Measurements from ENCODE around the gene CASTOR1. TPM values are rescaled to one million over a fixed set of nuclear protein-coding genes. Genes with fewer than 3 reads are reported as not detected.
A peak's percentile ranks its signal among the peaks of the same experiment; 100 is the strongest.

CASTOR1 gene
- total RNA-seq, 1 donor from 2014 or later, result 55.9 TPM

- Histone ChIP-seq H3K36me3 (peaks cover 0 to 20% of the 10 kb centered on the region in 2 donors), H3K4me1 (peaks cover 12 to 73% of the 10 kb centered on the region in 2 donors), H3K9me3 (no peaks in the 10 kb centered on the region), H3K27ac (peak overlapping the region; percentile 6 to 22), H3K4me3 (no peak overlapping the region), H3K27me3 (no peaks in the 10 kb centered on the region)
- TF ChIP-seq CTCF (IDR thresholded peaks at IDR 0.05), result no peak
- intact Hi-C loops (cut with DNase I), result no loop called here
- no peak for DNase-seq (ENCODE audit: low spot score in 2 of 2)
Observed at GRCh38 chr22:30317778-30318177, 28.5 kb upstream of the CASTOR1 start.

- H3K36me3 ChIP-seq, result peaks cover 0 to 20% of the 10 kb centered on the region in 2 donors
- no peaks in the 10 kb centered on the region for H3K9me3 ChIP-seq
- H3K27me3 ChIP-seq, result no peaks in the 10 kb centered on the region
- peak overlapping the region; percentile 6 to 58 for H3K27ac ChIP-seq
- H3K4me3 ChIP-seq, result no peak overlapping the region
- intact Hi-C loops (cut with DNase I), result no loop called here
- DNase-seq (ENCODE audit: low spot score in 2 of 2), result no peak
- no peak for TF ChIP-seq CTCF (IDR thresholded peaks at IDR 0.05)
- H3K4me1 ChIP-seq, result peaks cover 15 to 75% of the 10 kb centered on the region in 2 donors
Observed at GRCh38 chr22:30315962-30316576, 26.8 kb upstream of the CASTOR1 start.

- no peak for DNase-seq (ENCODE audit: low spot score in 2 of 2)
- intact Hi-C loops (cut with DNase I), result loop anchor here (5.0 kb wide), 1 partner anchor 107 kb away; no protein-coding TSS in a partner anchor
- H3K4me3 ChIP-seq, result no peak overlapping the region
- H3K27me3 ChIP-seq, result no peaks in the 10 kb centered on the region
- no peak for TF ChIP-seq CTCF (IDR thresholded peaks at IDR 0.05)
- H3K4me1 ChIP-seq, result peaks cover 16 to 76% of the 10 kb centered on the region in 2 donors
- peaks cover 0 to 13% of the 10 kb centered on the region in 2 donors for H3K36me3 ChIP-seq
- H3K27ac ChIP-seq, result peak overlapping the region; percentile 0 to 58
- no peaks in the 10 kb centered on the region for H3K9me3 ChIP-seq
Observed at GRCh38 chr22:30314915-30315314, 25.6 kb upstream of the CASTOR1 start.

- peak overlapping the region; percentile 58 to 87 for H3K27ac ChIP-seq
- no peaks in the 10 kb centered on the region for H3K9me3 ChIP-seq
- no peak overlapping the region for H3K4me3 ChIP-seq
- no peak for DNase-seq (ENCODE audit: low spot score in 2 of 2)
- no peak for TF ChIP-seq CTCF (IDR thresholded peaks at IDR 0.05)
- peaks cover 0 to 13% of the 10 kb centered on the region in 2 donors for H3K36me3 ChIP-seq
- H3K27me3 ChIP-seq, result no peaks in the 10 kb centered on the region
- intact Hi-C loops (cut with DNase I), result loop anchor here (5.0 kb wide), 1 partner anchor 109 kb away; no protein-coding TSS in a partner anchor
- peaks cover 22 to 77% of the 10 kb centered on the region in 2 donors for H3K4me1 ChIP-seq
Observed at GRCh38 chr22:30313527-30314363, 24.4 kb upstream of the CASTOR1 start.

DNA sequence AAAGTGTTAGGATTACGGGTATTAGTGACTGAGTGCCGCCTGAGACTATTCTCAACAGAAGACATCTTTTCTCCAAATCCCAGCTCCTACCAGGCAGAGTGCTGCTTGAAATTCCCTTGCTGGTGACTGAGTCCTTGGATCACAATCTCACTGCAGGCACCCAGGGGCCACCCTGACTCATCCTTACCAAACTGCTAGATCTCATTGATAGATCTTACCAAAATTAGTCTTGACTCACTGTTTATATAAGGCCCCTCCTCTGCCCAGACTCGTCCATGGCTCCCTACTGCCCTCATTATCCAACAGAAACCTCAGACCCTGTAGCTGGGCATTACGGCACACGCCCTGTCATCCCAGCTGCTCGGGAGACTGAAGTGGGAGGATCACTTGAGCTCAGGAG is 22.7 kb upstream of the CASTOR1 start:
- intact Hi-C loops (cut with DNase I), result loop anchor here (5.0 kb wide), 1 partner anchor 110 kb away; no protein-coding TSS in a partner anchor
- H3K36me3 ChIP-seq, result peaks cover 0 to 7% of the 10 kb centered on the region in 2 donors
- no peak for TF ChIP-seq CTCF (IDR thresholded peaks at IDR 0.05)
- H3K27ac ChIP-seq, result peak overlapping the region; percentile 75 to 87
- H3K4me1 ChIP-seq, result peaks cover 22 to 73% of the 10 kb centered on the region in 2 donors
- peak overlapping the region in 1 of 2 donors; percentile 48 for H3K4me3 ChIP-seq
- H3K9me3 ChIP-seq, result no peaks in the 10 kb centered on the region
- H3K27me3 ChIP-seq, result no peaks in the 10 kb centered on the region
- no peak for DNase-seq (ENCODE audit: low spot score in 2 of 2)
